ENCODE results near the gene FABP3.
A peak's percentile ranks its signal among the peaks of the same experiment; 100 is the strongest.

The FABP3 gene

DNA sequence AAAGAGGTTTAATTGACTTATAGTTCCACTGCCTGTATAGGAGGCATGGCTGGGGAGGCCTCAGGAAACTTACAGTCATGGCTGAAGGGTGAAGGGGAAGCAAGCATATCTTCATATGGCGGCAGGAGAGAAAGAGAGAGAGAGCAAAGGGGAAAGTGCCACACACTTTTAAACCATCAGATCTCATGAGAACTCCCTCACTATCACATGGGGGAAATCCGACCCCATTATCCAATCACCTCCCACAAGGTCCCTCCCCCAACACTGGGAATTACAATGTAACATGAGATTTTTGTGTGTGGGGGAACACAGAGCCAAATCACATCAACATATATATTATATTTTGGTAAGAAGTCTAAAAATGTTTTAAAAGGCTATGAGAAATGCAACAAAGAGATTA is 27.2 kb downstream of the FABP3 start:
- TF ChIP-seq, protein P1, sequence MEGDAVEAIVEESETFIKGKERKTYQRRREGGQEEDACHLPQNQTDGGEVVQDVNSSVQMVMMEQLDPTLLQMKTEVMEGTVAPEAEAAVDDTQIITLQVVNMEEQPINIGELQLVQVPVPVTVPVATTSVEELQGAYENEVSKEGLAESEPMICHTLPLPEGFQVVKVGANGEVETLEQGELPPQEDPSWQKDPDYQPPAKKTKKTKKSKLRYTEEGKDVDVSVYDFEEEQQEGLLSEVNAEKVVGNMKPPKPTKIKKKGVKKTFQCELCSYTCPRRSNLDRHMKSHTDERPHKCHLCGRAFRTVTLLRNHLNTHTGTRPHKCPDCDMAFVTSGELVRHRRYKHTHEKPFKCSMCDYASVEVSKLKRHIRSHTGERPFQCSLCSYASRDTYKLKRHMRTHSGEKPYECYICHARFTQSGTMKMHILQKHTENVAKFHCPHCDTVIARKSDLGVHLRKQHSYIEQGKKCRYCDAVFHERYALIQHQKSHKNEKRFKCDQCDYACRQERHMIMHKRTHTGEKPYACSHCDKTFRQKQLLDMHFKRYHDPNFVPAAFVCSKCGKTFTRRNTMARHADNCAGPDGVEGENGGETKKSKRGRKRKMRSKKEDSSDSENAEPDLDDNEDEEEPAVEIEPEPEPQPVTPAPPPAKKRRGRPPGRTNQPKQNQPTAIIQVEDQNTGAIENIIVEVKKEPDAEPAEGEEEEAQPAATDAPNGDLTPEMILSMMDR (IDR thresholded peaks at IDR 0.05) = no peak

DNA sequence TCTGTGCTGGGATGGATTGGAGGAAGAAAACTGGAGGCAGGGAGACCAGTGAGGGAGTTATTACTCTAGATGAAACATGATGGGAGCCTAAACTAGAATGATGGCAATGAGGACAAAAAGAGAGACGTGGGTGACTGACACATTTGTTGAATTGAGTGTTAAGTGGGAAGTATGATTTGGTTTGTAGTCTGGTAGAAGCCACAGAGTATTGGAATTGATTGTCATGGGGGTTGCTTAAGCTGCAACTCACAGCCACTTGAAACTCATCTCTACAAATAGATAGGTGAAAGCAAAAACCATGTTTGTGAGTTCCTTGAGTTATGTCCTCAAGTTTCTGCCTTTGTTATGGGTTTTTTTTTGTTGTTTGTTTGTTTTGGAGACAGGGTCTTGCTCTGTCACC is 28.4 kb downstream of the FABP3 start:
- TF ChIP-seq, protein P1 (IDR thresholded peaks at IDR 0.05) = no peak

DNA sequence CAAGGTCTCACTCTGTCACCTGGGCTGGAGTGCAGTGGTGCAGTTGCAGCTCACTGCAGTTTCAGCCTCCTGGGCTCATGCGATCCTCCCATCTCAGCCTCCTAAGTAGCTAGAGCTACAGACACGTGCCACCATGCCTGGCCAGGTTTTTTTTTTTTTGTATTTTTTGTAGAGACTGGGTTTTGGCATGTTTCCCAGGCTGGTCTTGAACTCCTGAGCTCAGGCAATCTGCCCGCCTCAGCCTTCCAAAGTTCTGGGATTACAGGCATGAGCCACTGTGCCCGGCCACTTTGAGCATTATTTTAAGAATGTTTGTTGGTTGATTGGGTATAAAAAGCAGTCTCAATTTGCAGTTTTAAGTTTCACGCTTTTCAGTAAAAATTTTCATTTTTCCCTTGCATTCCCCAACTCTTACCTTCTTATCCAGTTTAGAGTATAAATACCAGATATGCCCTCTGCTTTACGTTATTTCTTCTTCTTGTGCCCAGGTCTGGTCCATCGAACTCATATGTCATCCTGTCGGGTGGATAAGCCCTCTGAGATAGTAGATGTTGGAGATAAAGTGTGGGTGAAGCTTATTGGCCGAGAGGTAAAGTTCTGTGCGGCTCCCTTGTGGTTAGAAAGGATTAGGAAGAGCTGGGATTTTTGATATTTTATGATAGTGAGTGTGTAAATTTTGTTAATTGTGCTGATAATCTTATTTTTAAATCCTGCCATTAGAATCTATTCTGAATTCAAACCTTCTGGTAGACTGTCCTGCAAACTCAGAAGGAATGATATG is 36.0 kb downstream of the FABP3 start:
- TF ChIP-seq, protein P1 (IDR thresholded peaks at IDR 0.05) = no peak

GRCh38 chr1:31335007-31335406 is 37.9 kb downstream of the FABP3 start:
- TF ChIP-seq, protein P1 (IDR thresholded peaks at IDR 0.05) = peak; percentile 69

DNA sequence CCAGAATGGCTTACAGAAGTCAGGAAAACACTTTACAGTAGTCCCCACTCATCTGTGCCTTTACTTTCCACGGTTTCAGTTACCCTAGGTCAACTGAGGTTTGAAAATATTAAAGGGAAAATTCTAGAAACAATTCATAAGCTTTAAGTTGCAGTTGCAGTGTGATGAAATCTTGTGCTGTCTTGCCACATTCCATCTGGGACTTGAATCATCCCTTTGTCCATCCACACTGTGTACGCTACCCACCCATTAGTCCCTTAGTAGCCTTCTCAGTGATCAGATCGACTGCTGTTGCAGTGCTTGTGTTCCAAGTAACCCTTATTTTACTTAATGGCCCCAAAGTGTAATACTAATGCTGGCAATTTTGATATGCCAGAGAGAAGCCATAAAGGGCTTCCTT is 45.5 kb downstream of the FABP3 start:
- TF ChIP-seq, protein P1 (IDR thresholded peaks at IDR 0.05) = no peak

- TF ChIP-seq, protein P1 (IDR thresholded peaks at IDR 0.05) = no peak
These were observed 46.4 kb downstream of the FABP3 start for GRCh38 chr1:31326461-31326860.

DNA sequence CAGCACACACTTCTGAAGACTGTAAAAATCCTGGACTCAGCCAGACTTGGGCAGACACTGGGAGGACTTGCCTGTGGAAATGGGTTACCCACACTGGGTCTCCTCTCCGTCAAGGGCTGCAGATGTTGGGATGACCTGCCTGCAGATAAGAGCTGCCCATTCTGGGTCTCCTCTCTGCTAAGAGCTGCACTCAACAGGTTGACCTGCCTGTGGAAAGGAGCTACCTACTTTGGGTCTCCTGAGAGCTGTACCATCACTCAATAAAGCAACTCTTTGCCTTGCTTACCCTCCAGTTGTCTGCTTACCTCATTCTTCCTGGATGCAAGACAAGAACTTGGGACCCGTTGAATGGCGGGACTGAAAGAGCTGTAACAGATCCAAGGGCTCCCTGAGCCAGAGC is 47.9 kb downstream of the FABP3 start:
- TF ChIP-seq, protein P1 (IDR thresholded peaks at IDR 0.05) = no peak

DNA sequence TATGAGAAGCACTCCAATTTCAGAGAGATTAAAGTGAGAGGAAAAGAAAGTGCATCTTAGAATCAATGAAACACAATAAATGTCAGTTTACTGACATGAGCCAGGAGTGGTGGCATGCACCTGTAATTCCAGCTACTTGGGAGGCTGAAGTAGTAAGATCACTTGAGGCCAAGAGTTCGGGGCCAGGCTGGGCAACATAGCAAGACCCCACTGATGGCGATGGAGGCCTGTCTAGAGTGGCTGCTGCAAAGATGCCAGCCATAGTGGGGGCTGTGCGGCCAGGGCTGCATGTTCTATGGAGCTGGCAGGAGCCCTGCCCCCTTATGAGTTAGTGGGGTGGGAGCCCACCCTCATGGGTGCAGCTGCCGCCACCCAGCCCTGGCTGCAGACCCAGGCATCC is 48.8 kb downstream of the FABP3 start:
- TF ChIP-seq, protein P1 (IDR thresholded peaks at IDR 0.05) = no peak
